ENCODE data around the gene WIPI1.

Gene WIPI1

GRCh38 chr17:68383443-68384321 lies 73.6 kb downstream of the WIPI1 start:
- Histone ChIP-seq H3K9me3 (ENCODE audit: control insufficient read depth, insufficient read depth, low read length) (no peaks in the 10 kb centered on the region), H3K4me2 (ENCODE audit: low read length) (no peak overlapping the region), H3K27me3 (ENCODE audit: control insufficient read depth, low read length) (peaks cover 14% of the 10 kb centered on the region; the same call in 1 of the 2 replicates), H3K9me2 (replicated peaks; ENCODE audit: control insufficient read depth, low read length) (no peaks in the 10 kb centered on the region), H3K4me1 (ENCODE audit: control insufficient read depth, low read length) (no peaks in the 10 kb centered on the region), H3K27ac (ENCODE audit: low read depth, low read length) (no peak overlapping the region), H3K36me3 (ENCODE audit: control insufficient read depth, low read length) (no peaks in the 10 kb centered on the region), H3K4me3 (ENCODE audit: low read length) (no peak overlapping the region), H4K20me1 (ENCODE audit: control insufficient read depth, insufficient read depth, low read depth, low read length) (no peaks in the 10 kb centered on the region), H3F3A (ENCODE audit: control insufficient read depth, insufficient read depth) (no peaks in the 10 kb centered on the region), H3K79me2 (ENCODE audit: control insufficient read depth, low read length) (no peaks in the 10 kb centered on the region)
- TF ChIP-seq EZH2phosphoT487 (IDR thresholded peaks at IDR 0.05; ENCODE audit: borderline replicate concordance, low read length): no peak
- TF ChIP-seq CTCF (IDR thresholded peaks at IDR 0.05; ENCODE audit: low read depth, low read length, poor library complexity, severe bottlenecking): no peak

- Histone ChIP-seq H3K4me1 (ENCODE audit: control insufficient read depth, low read length) (no peaks in the 10 kb centered on the region), H4K20me1 (ENCODE audit: control insufficient read depth, insufficient read depth, low read depth, low read length) (no peaks in the 10 kb centered on the region)
These were observed 74.2 kb downstream of the WIPI1 start for GRCh38 chr17:68383120-68383442.

GRCh38 chr17:68382582-68383085 lies 74.7 kb downstream of the WIPI1 start:
- Histone ChIP-seq H3K4me3 (ENCODE audit: low read length) (no peak overlapping the region), H3K36me3 (ENCODE audit: control insufficient read depth, low read length) (no peaks in the 10 kb centered on the region), H3K9me3 (ENCODE audit: control insufficient read depth, insufficient read depth, low read length) (no peaks in the 10 kb centered on the region), H3K4me1 (ENCODE audit: control insufficient read depth, low read length) (no peaks in the 10 kb centered on the region), H3F3A (ENCODE audit: control insufficient read depth, insufficient read depth) (no peaks in the 10 kb centered on the region), H3K4me2 (ENCODE audit: low read length) (no peak overlapping the region), H3K27me3 (ENCODE audit: control insufficient read depth, low read length) (peaks cover 14% of the 10 kb centered on the region; the same call in 1 of the 2 replicates), H3K79me2 (ENCODE audit: control insufficient read depth, low read length) (no peaks in the 10 kb centered on the region), H3K9me2 (replicated peaks; ENCODE audit: control insufficient read depth, low read length) (no peaks in the 10 kb centered on the region), H3K27ac (ENCODE audit: low read depth, low read length) (no peak overlapping the region), H4K20me1 (ENCODE audit: control insufficient read depth, insufficient read depth, low read depth, low read length) (no peaks in the 10 kb centered on the region)
- no peak for TF ChIP-seq EZH2phosphoT487 (IDR thresholded peaks at IDR 0.05; ENCODE audit: borderline replicate concordance, low read length)
- no peak for TF ChIP-seq CTCF (IDR thresholded peaks at IDR 0.05; ENCODE audit: low read depth, low read length, poor library complexity, severe bottlenecking)

More at GRCh38 chr17:68383120-68383442, 74.2 kb downstream of the WIPI1 start:
- Histone ChIP-seq H3K79me2 (ENCODE audit: control insufficient read depth, low read length) (no peaks in the 10 kb centered on the region), H3K9me3 (ENCODE audit: control insufficient read depth, insufficient read depth, low read length) (no peaks in the 10 kb centered on the region), H3K4me2 (ENCODE audit: low read length) (no peak overlapping the region), H3K4me3 (ENCODE audit: low read length) (no peak overlapping the region), H3K9me2 (replicated peaks; ENCODE audit: control insufficient read depth, low read length) (no peaks in the 10 kb centered on the region), H3F3A (ENCODE audit: control insufficient read depth, insufficient read depth) (no peaks in the 10 kb centered on the region), H3K36me3 (ENCODE audit: control insufficient read depth, low read length) (no peaks in the 10 kb centered on the region), H3K27ac (ENCODE audit: low read depth, low read length) (no peak overlapping the region), H3K27me3 (ENCODE audit: control insufficient read depth, low read length) (peaks cover 14% of the 10 kb centered on the region; the same call in 1 of the 2 replicates)
- TF ChIP-seq CTCF (IDR thresholded peaks at IDR 0.05; ENCODE audit: low read depth, low read length, poor library complexity, severe bottlenecking) (no peak), EZH2phosphoT487 (IDR thresholded peaks at IDR 0.05; ENCODE audit: borderline replicate concordance, low read length) (no peak)

Data from DOHH2 (cell line).